ENCODE data around the gene PIEZO2. TPM values are rescaled to one million over a fixed set of nuclear protein-coding genes. Genes with fewer than 3 reads are reported as not detected.
A peak's percentile ranks its signal among the peaks of the same experiment; 100 is the strongest.

Gene PIEZO2
- total RNA-seq, 1 donor from 2014 or later = 5.3 TPM

DNA sequence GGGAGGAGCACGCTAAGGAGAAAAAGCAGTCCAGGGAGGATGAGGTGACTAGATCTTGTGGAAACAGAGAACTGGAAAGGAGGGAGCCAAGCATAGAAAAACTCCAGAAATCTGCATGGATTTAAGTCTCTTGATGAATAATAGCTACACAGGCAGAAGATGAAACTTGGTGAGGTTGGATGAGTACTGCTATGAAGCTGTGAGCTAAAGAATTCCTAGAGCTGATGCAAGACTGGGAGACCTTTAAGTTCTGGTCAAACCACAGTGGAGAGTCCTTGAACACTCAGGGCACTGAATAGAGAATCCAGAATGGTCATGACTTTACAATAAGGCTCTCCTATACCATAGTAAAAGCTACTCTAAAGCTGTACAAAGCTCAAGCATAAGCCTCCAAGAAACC lies 18.4 kb upstream of the PIEZO2 start:
- Histone ChIP-seq H3K9ac (ENCODE audit: low read length) (no peak overlapping the region), H3K79me2 (ENCODE audit: insufficient read depth, low read length) (no peaks in the 10 kb centered on the region), H3K36me3 (ENCODE audit: insufficient read depth, low read length) (no peaks in the 10 kb centered on the region), H3K4me3 (ENCODE audit: insufficient read depth, low read depth, low read length) (no peak overlapping the region), H3K27me3 (ENCODE audit: insufficient read depth, low read length) (no peaks in the 10 kb centered on the region), H3K9me3 (ENCODE audit: insufficient read depth, low read depth, low read length) (no peaks in the 10 kb centered on the region), H4K20me1 (ENCODE audit: insufficient read depth, low read length) (no peaks in the 10 kb centered on the region), H3K27ac (ENCODE audit: low read depth, low read length) (no peak overlapping the region), H3K4me1 (ENCODE audit: insufficient read depth, low read length) (no peaks in the 10 kb centered on the region), H2AFZ (ENCODE audit: low read depth, low read length) (no peak overlapping the region), H3K4me2 (ENCODE audit: low read length) (no peak overlapping the region)
- no peak overlapping the region for H3K4me3 Mint-ChIP-seq (ENCODE audit: unreplicated experiment)
- H3K27me3 Mint-ChIP-seq (ENCODE audit: low read depth, unreplicated experiment) = peaks cover 2% of the 10 kb centered on the region
- peaks cover 5% of the 10 kb centered on the region for H3K9me3 Mint-ChIP-seq (ENCODE audit: unreplicated experiment)
- no peak for FAIRE-seq
- H3K27ac Mint-ChIP-seq (ENCODE audit: unreplicated experiment) = peak overlapping the region; percentile 75
- H3K4me1 Mint-ChIP-seq (ENCODE audit: low read depth, unreplicated experiment) = no peaks in the 10 kb centered on the region
- TF ChIP-seq, protein P1, sequence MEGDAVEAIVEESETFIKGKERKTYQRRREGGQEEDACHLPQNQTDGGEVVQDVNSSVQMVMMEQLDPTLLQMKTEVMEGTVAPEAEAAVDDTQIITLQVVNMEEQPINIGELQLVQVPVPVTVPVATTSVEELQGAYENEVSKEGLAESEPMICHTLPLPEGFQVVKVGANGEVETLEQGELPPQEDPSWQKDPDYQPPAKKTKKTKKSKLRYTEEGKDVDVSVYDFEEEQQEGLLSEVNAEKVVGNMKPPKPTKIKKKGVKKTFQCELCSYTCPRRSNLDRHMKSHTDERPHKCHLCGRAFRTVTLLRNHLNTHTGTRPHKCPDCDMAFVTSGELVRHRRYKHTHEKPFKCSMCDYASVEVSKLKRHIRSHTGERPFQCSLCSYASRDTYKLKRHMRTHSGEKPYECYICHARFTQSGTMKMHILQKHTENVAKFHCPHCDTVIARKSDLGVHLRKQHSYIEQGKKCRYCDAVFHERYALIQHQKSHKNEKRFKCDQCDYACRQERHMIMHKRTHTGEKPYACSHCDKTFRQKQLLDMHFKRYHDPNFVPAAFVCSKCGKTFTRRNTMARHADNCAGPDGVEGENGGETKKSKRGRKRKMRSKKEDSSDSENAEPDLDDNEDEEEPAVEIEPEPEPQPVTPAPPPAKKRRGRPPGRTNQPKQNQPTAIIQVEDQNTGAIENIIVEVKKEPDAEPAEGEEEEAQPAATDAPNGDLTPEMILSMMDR (IDR thresholded peaks at IDR 0.05; ENCODE audit: insufficient read depth, low read depth, low read length) = no peak
- TF ChIP-seq EZH2 (IDR thresholded peaks at IDR 0.05; ENCODE audit: insufficient read depth, low read length) = no peak
- DNase-seq (ENCODE audit: low read depth) = peak; percentile 46
- no peaks in the 10 kb centered on the region for H3K36me3 Mint-ChIP-seq (ENCODE audit: low read depth, unreplicated experiment)

DNA sequence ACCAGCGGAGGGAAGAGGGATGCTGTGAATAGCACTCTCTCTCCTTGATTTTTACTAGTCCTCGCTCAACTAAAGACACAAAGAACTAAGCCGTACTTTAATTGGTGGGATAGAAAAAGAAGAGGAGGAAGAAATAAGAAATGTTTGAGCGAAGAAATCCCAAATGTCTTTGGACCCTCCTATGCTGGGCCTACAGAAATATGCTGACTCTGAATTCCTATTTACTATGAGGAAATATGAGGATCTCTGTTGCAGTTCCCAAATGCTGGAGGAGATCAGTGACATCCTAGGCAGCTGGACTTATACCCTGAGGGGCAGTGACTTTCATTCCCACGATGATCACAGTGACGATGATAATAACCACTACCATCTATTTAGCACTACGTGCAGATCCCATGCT lies 16.6 kb upstream of the PIEZO2 start:
- Histone ChIP-seq H3K9me3 (ENCODE audit: insufficient read depth, low read depth, low read length) (no peaks in the 10 kb centered on the region), H3K27me3 (ENCODE audit: insufficient read depth, low read length) (no peaks in the 10 kb centered on the region), H3K4me3 (ENCODE audit: insufficient read depth, low read depth, low read length) (no peak overlapping the region), H4K20me1 (ENCODE audit: insufficient read depth, low read length) (no peaks in the 10 kb centered on the region), H3K27ac (ENCODE audit: low read depth, low read length) (no peak overlapping the region), H3K36me3 (ENCODE audit: insufficient read depth, low read length) (no peaks in the 10 kb centered on the region), H3K4me1 (ENCODE audit: insufficient read depth, low read length) (no peaks in the 10 kb centered on the region), H3K79me2 (ENCODE audit: insufficient read depth, low read length) (no peaks in the 10 kb centered on the region), H2AFZ (ENCODE audit: low read depth, low read length) (no peak overlapping the region), H3K4me2 (ENCODE audit: low read length) (no peak overlapping the region), H3K9ac (ENCODE audit: low read length) (no peak overlapping the region)
- peaks cover 6% of the 10 kb centered on the region for H3K9me3 Mint-ChIP-seq (ENCODE audit: unreplicated experiment)
- no peak overlapping the region for H3K4me3 Mint-ChIP-seq (ENCODE audit: unreplicated experiment)
- DNase-seq (ENCODE audit: low read depth) (no peak), FAIRE-seq (no peak)
- no peaks in the 10 kb centered on the region for H3K36me3 Mint-ChIP-seq (ENCODE audit: low read depth, unreplicated experiment)
- H3K27me3 Mint-ChIP-seq (ENCODE audit: low read depth, unreplicated experiment) = peaks cover 2% of the 10 kb centered on the region
- TF ChIP-seq, protein P1 (IDR thresholded peaks at IDR 0.05; ENCODE audit: insufficient read depth, low read depth, low read length) = no peak
- TF ChIP-seq EZH2 (IDR thresholded peaks at IDR 0.05; ENCODE audit: insufficient read depth, low read length) = no peak
- H3K27ac Mint-ChIP-seq (ENCODE audit: unreplicated experiment) = no peak overlapping the region
- H3K4me1 Mint-ChIP-seq (ENCODE audit: low read depth, unreplicated experiment) = peaks cover 1% of the 10 kb centered on the region

DNA sequence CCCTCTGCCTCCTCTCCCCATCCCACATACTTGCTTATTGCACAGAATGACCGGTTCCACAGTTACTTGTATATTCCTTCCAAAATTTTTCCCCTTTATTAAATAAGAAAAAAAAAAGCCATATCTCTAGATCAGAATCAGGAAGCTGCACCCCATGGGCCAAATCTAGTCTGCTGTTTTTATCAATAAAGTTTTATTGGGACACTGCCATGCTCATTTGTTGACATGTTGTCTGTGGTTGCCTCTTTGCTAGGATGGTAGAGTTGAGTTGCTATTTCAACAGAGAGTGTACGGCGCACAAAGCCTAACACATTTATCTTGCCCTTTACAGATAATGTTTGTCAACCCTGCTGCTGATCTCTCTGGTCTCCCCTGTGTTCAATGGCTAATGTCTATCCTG lies 15.8 kb upstream of the PIEZO2 start:
- H3K36me3 Mint-ChIP-seq (ENCODE audit: low read depth, unreplicated experiment) = no peaks in the 10 kb centered on the region
- no peaks in the 10 kb centered on the region for H3K79me2 ChIP-seq (ENCODE audit: insufficient read depth, low read length)
- no peaks in the 10 kb centered on the region for H3K27me3 ChIP-seq (ENCODE audit: insufficient read depth, low read length)
- H3K4me3 ChIP-seq (ENCODE audit: insufficient read depth, low read depth, low read length) = no peak overlapping the region
- DNase-seq (ENCODE audit: low read depth) (no peak), FAIRE-seq (no peak)
- no peak overlapping the region for H3K9ac ChIP-seq (ENCODE audit: low read length)
- no peak overlapping the region for H3K27ac ChIP-seq (ENCODE audit: low read depth, low read length)
- no peaks in the 10 kb centered on the region for H4K20me1 ChIP-seq (ENCODE audit: insufficient read depth, low read length)
- H2AFZ ChIP-seq (ENCODE audit: low read depth, low read length) = no peak overlapping the region
- H3K9me3 ChIP-seq (ENCODE audit: insufficient read depth, low read depth, low read length) = no peaks in the 10 kb centered on the region
- H3K27ac Mint-ChIP-seq (ENCODE audit: unreplicated experiment) = no peak overlapping the region
- TF ChIP-seq EZH2 (IDR thresholded peaks at IDR 0.05; ENCODE audit: insufficient read depth, low read length) = no peak
- peaks cover 6% of the 10 kb centered on the region for H3K9me3 Mint-ChIP-seq (ENCODE audit: unreplicated experiment)
- no peak overlapping the region for H3K4me3 Mint-ChIP-seq (ENCODE audit: unreplicated experiment)
- H3K27me3 Mint-ChIP-seq (ENCODE audit: low read depth, unreplicated experiment) = peaks cover under 1% of the 10 kb centered on the region
- H3K4me1 Mint-ChIP-seq (ENCODE audit: low read depth, unreplicated experiment) = peaks cover 1% of the 10 kb centered on the region
- no peaks in the 10 kb centered on the region for H3K36me3 ChIP-seq (ENCODE audit: insufficient read depth, low read length)
- H3K4me2 ChIP-seq (ENCODE audit: low read length) = no peak overlapping the region
- no peaks in the 10 kb centered on the region for H3K4me1 ChIP-seq (ENCODE audit: insufficient read depth, low read length)
